GM21447 (cell line): ENCODE measurements around the gene TBC1D19.
"Not testable (repeated sequence)": the region's sequence is repeated elsewhere in the genome, so short reads cannot be mapped to it uniquely, and the experiment has no call there.

Source experiments
- ATAC-seq: cut with Tn5 transposase; IDR thresholded peaks from one replicate; pipeline ENCODE4 v1.9.1; 2021; ENCODE audit not compliant: unreplicated experiment

TBC1D19 gene

GRCh38 chr4:26583865-26584652 is at the start of gene TBC1D19:
TBC1D19 (plus strand) TSS chr4:26584084; CDS start chr4:26584194, 110 bp downstream.
- peak; percentile 100 for ATAC-seq

GRCh38 chr4:26542991-26543390 is 40.9 kb upstream of the TBC1D19 start:
- no peak for ATAC-seq

- ATAC-seq, result no peak
These were observed 39.5 kb upstream of the TBC1D19 start for GRCh38 chr4:26544421-26544820.

GRCh38 chr4:26548379-26548778 is 35.5 kb upstream of the TBC1D19 start:
- not testable (repeated sequence) for ATAC-seq

GRCh38 chr4:26557164-26557563 is 26.7 kb upstream of the TBC1D19 start:
- no peak for ATAC-seq

GRCh38 chr4:26558166-26558895 is 25.6 kb upstream of the TBC1D19 start:
- no peak for ATAC-seq

GRCh38 chr4:26566133-26566532 is 17.8 kb upstream of the TBC1D19 start:
- no peak for ATAC-seq

- ATAC-seq, result no peak
These were observed 15.4 kb upstream of the TBC1D19 start for GRCh38 chr4:26568446-26568994.

GRCh38 chr4:26570596-26570995 is 13.3 kb upstream of the TBC1D19 start:
- ATAC-seq, result no peak

GRCh38 chr4:26573389-26573794 is 10.5 kb upstream of the TBC1D19 start:
- ATAC-seq, result no peak

- ATAC-seq, result no peak
These were observed 9.3 kb upstream of the TBC1D19 start for GRCh38 chr4:26574563-26574962.

GRCh38 chr4:26576231-26576739 is 7.6 kb upstream of the TBC1D19 start:
- ATAC-seq, result no peak

- ATAC-seq, result no peak
These were observed 6.8 kb upstream of the TBC1D19 start for GRCh38 chr4:26577066-26577465.

- no peak for ATAC-seq
These were observed 4.7 kb upstream of the TBC1D19 start for GRCh38 chr4:26579169-26579568.

GRCh38 chr4:26581341-26581740 is 2.5 kb upstream of the TBC1D19 start:
- not testable (repeated sequence) for ATAC-seq

GRCh38 chr4:26583538-26583864 is 383 bp upstream of the TBC1D19 start:
- ATAC-seq, result peak; percentile 49

- ATAC-seq, result no peak
These were observed 841 bp downstream of the TBC1D19 start for GRCh38 chr4:26584725-26585124.

GRCh38 chr4:26589705-26590104 is 5.8 kb downstream of the TBC1D19 start:
- ATAC-seq, result no peak

GRCh38 chr4:26590639-26591038 is 6.8 kb downstream of the TBC1D19 start:
- ATAC-seq, result no peak

- ATAC-seq, result not testable (repeated sequence)
These were observed 9.7 kb downstream of the TBC1D19 start for GRCh38 chr4:26593557-26593956.

- no peak for ATAC-seq
These were observed 10.5 kb downstream of the TBC1D19 start for GRCh38 chr4:26594371-26594770.

- ATAC-seq, result no peak
These were observed 10.9 kb downstream of the TBC1D19 start for GRCh38 chr4:26594778-26595177.
